ENCODE data around the gene TBX4. TPM values are rescaled to one million over a fixed set of nuclear protein-coding genes. Genes with fewer than 3 reads are reported as not detected.

TBX4 gene
- total RNA-seq, 1 donor from 2014 or later: not detected

DNA sequence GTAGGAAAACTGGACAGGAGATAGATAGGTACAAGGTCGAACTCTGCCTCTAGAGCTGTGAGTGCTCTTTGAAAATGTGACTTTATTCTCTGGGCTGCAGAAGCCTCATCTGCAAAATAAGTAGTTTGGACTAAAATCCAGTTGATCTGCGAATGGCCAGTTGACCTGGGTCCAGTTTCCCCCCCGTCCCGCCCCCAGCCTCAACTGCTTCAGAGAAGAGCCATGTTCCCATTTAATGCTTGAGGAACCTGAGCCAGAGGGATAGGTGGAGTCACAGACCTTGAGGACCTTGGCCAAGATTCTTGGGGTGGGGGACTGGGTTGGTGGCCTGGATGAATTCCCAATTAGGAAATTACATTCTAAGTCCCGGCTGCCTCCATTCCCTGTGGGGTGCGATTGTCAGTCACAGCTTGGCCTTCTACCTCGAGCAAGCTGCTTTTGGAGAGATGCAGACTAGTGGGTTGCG lies 38.5 kb upstream of the TBX4 start:
- TF ChIP-seq EZH2 (IDR thresholded peaks at IDR 0.05): no peak
- TF ChIP-seq EZH2phosphoT487 (IDR thresholded peaks at IDR 0.05): no peak
- TF ChIP-seq, protein P1, sequence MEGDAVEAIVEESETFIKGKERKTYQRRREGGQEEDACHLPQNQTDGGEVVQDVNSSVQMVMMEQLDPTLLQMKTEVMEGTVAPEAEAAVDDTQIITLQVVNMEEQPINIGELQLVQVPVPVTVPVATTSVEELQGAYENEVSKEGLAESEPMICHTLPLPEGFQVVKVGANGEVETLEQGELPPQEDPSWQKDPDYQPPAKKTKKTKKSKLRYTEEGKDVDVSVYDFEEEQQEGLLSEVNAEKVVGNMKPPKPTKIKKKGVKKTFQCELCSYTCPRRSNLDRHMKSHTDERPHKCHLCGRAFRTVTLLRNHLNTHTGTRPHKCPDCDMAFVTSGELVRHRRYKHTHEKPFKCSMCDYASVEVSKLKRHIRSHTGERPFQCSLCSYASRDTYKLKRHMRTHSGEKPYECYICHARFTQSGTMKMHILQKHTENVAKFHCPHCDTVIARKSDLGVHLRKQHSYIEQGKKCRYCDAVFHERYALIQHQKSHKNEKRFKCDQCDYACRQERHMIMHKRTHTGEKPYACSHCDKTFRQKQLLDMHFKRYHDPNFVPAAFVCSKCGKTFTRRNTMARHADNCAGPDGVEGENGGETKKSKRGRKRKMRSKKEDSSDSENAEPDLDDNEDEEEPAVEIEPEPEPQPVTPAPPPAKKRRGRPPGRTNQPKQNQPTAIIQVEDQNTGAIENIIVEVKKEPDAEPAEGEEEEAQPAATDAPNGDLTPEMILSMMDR (IDR thresholded peaks at IDR 0.05): no peak
- Mint-ChIP-seq H3K36me3 (no peaks in the 10 kb centered on the region), H3K27ac (no peak overlapping the region), H3K27me3 (ENCODE audit: insufficient read depth, low read depth) (peaks cover 34% of the 10 kb centered on the region), H3K9me3 (no peaks in the 10 kb centered on the region), H3K4me3 (peak overlapping the region; percentile 80), H3K4me1 (peaks cover 14% of the 10 kb centered on the region)
- Histone ChIP-seq H2AFZ (replicated peaks) (no peak overlapping the region), H3K79me2 (ENCODE audit: low read depth) (no peaks in the 10 kb centered on the region), H3K9me3 (ENCODE audit: low read depth) (no peaks in the 10 kb centered on the region), H3K27ac (no peak overlapping the region), H3K4me2 (peak overlapping the region; percentile 80), H3K36me3 (no peaks in the 10 kb centered on the region), H4K20me1 (ENCODE audit: low read depth) (peaks cover 23% of the 10 kb centered on the region), H3K9ac (no peak overlapping the region), H3F3A (ENCODE audit: low read depth) (peaks cover 31% of the 10 kb centered on the region), H3K27me3 (peaks cover 93% of the 10 kb centered on the region), H3K4me3 (no peak overlapping the region), H3K4me1 (peaks cover 9% of the 10 kb centered on the region)
- no peak for DNase-seq (ENCODE audit: low spot score)

DNA sequence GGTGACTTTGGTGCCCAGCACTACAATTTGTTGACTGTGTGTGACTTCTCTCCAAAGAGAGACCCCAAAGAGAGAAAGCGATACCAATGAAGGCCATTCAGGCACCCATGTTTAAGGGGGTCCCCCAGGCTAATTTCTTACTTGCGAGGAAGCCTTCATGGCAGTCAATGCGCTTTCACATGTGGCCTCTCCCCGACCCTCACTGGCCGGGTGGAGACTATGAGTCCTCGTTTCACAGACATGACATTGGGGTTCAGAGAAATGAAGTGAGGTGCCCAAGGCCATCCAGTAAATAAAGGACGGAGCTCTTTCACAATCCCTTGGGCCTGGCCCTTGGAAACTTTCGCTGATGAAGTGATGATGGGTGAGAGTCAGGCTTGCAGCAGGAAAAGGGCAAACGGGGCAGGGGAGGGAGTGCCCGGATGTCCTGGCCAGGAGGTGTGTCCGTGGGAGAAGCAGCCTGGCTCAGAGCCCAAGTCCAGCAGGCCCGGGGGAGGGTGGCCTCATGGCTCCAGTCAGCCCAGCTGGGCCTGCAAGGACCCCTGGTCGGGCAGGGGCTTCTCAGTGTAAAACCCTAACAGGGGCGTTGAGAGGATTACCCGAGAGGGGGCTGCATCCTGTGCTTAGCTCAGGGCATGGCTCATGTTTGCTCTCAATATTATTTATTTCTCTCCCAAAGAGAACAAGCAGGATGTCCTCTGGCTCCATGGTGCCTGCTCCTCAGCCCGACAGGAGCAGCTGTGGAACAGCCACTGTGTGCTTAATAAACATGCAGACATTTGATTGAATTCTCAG lies 37.9 kb upstream of the TBX4 start:
- Mint-ChIP-seq H3K27me3 (ENCODE audit: insufficient read depth, low read depth) (peaks cover 28% of the 10 kb centered on the region), H3K27ac (no peak overlapping the region), H3K9me3 (no peaks in the 10 kb centered on the region), H3K36me3 (no peaks in the 10 kb centered on the region), H3K4me1 (peaks cover 12% of the 10 kb centered on the region), H3K4me3 (no peak overlapping the region)
- peaks cover 87% of the 10 kb centered on the region for H3K27me3 ChIP-seq
- no peaks in the 10 kb centered on the region for H3K36me3 ChIP-seq
- no peak overlapping the region for H3K9ac ChIP-seq
- H3K79me2 ChIP-seq (ENCODE audit: low read depth): no peaks in the 10 kb centered on the region
- H3K27ac ChIP-seq: no peak overlapping the region
- no peak overlapping the region for H2AFZ ChIP-seq (replicated peaks)
- peaks cover 31% of the 10 kb centered on the region for H3F3A ChIP-seq (ENCODE audit: low read depth)
- no peak for DNase-seq (ENCODE audit: low spot score)
- H3K9me3 ChIP-seq (ENCODE audit: low read depth): no peaks in the 10 kb centered on the region
- no peak overlapping the region for H3K4me3 ChIP-seq
- peaks cover 18% of the 10 kb centered on the region for H4K20me1 ChIP-seq (ENCODE audit: low read depth)
- H3K4me1 ChIP-seq: peaks cover 9% of the 10 kb centered on the region
- TF ChIP-seq, protein P1 (IDR thresholded peaks at IDR 0.05): no peak
- TF ChIP-seq EZH2phosphoT487 (IDR thresholded peaks at IDR 0.05) (no peak), EZH2 (IDR thresholded peaks at IDR 0.05) (no peak)
- no peak overlapping the region for H3K4me2 ChIP-seq

DNA sequence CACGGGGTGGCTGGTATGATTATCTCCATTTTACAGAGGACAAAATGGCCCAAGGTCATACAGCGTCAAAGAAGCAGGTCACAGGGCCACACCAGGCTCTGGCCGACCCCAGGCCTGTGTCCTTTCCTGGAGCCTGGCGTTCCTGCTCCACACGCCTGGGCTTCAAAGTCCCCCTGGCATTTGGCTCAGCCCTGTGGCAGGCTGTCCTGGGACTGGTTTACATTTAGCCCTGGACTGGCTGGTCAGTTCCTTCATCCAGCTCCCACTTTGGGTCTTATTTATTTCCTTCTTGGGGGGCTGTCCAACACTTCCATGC lies 37.3 kb upstream of the TBX4 start:
- peaks cover 12% of the 10 kb centered on the region for H3K4me1 Mint-ChIP-seq
- H3F3A ChIP-seq (ENCODE audit: low read depth): peaks cover 28% of the 10 kb centered on the region
- no peak overlapping the region for H3K9ac ChIP-seq
- no peak for DNase-seq (ENCODE audit: low spot score)
- peaks cover 15% of the 10 kb centered on the region for H4K20me1 ChIP-seq (ENCODE audit: low read depth)
- H3K27ac Mint-ChIP-seq: no peak overlapping the region
- no peak overlapping the region for H2AFZ ChIP-seq (replicated peaks)
- no peak overlapping the region for H3K4me2 ChIP-seq
- H3K27me3 Mint-ChIP-seq (ENCODE audit: insufficient read depth, low read depth): peaks cover 26% of the 10 kb centered on the region
- TF ChIP-seq EZH2 (IDR thresholded peaks at IDR 0.05) (no peak), EZH2phosphoT487 (IDR thresholded peaks at IDR 0.05) (no peak)
- TF ChIP-seq, protein P1 (IDR thresholded peaks at IDR 0.05): no peak
- H3K36me3 ChIP-seq: no peaks in the 10 kb centered on the region
- no peaks in the 10 kb centered on the region for H3K9me3 ChIP-seq (ENCODE audit: low read depth)
- H3K4me3 ChIP-seq: no peak overlapping the region
- H3K79me2 ChIP-seq (ENCODE audit: low read depth): no peaks in the 10 kb centered on the region
- no peaks in the 10 kb centered on the region for H3K9me3 Mint-ChIP-seq
- H3K27me3 ChIP-seq: peaks cover 81% of the 10 kb centered on the region
- H3K27ac ChIP-seq: no peak overlapping the region
- H3K36me3 Mint-ChIP-seq: no peaks in the 10 kb centered on the region
- H3K4me1 ChIP-seq: peaks cover 9% of the 10 kb centered on the region
- no peak overlapping the region for H3K4me3 Mint-ChIP-seq
